KMS-11 (cell line): ENCODE data around the gene USP34.
"Not testable (repeated sequence)": the region's sequence is repeated elsewhere in the genome, so short reads cannot be mapped to it uniquely, and the experiment has no call there.

Source experiments
- H2AFZ ChIP-seq: fragments of 200-600 bp; sonication (generic); 2 replicates; pipeline ENCODE4 v1.6.1; 2016; ENCODE audit warnings: antibody characterized with exemption, mixed run types, low read depth
- H3K27ac ChIP-seq: fragments of 200-600 bp; sonication (generic); 2 replicates; pipeline ENCODE4 v1.6.1; 2016; ENCODE audit warnings: mild to moderate bottlenecking, mixed run types
- H3K27me3 ChIP-seq: fragments of 200-600 bp; sonication (generic); 2 replicates; pipeline ENCODE4 v1.6.1; 2017; ENCODE audit warnings: mild to moderate bottlenecking, low read depth, mixed run types, moderate library complexity; ENCODE audit not compliant: insufficient read depth
- H3K36me3 ChIP-seq: fragments of 200-600 bp; sonication (generic); 2 replicates; pipeline ENCODE4 v1.6.1; 2017; ENCODE audit warnings: mild to moderate bottlenecking, mixed run types; ENCODE audit not compliant: insufficient read depth
- H3K4me1 ChIP-seq: fragments of 200-600 bp; sonication (generic); 2 replicates; pipeline ENCODE4 v1.6.1; 2016; ENCODE audit warnings: mild to moderate bottlenecking, low read depth, mixed run types; ENCODE audit not compliant: poor library complexity, severe bottlenecking
- H3K4me2 ChIP-seq: fragments of 200-600 bp; sonication (generic); 2 replicates; pipeline ENCODE4 v1.7.0; 2016; ENCODE audit warnings: mild to moderate bottlenecking, mixed run types
- H3K4me3 ChIP-seq: fragments of 200-600 bp; sonication (generic); IDR thresholded peaks from 2 replicates; pipeline ENCODE4 v1.6.1; 2017; ENCODE audit warnings: low read depth, low read length, mixed read lengths; ENCODE audit not compliant: insufficient read depth
- H3K79me2 ChIP-seq: fragments of 200-600 bp; sonication (generic); 2 replicates; pipeline ENCODE4 v1.6.1; 2016; ENCODE audit warnings: low read depth, mixed run types; ENCODE audit not compliant: insufficient read depth
- H3K9ac ChIP-seq: fragments of 200-600 bp; sonication (generic); 2 replicates; pipeline ENCODE4 v1.6.1; 2016; ENCODE audit warnings: mild to moderate bottlenecking, mixed run types
- H4K20me1 ChIP-seq: fragments of 200-600 bp; sonication (generic); 2 replicates; pipeline ENCODE4 v1.6.1; 2016; ENCODE audit warnings: mild to moderate bottlenecking, mixed run types; ENCODE audit not compliant: insufficient read depth
- CTCF ChIP-seq: fragments of 200-600 bp; sonication (generic); conservative IDR thresholded peaks from 2 replicates; pipeline ENCODE4 v1.6.1; 2017; ENCODE audit warnings: low read depth, mild to moderate bottlenecking, antibody characterized with exemption, low read length, moderate library complexity, mixed read lengths

USP34 gene

GRCh38 chr2:61167579-61167978 lies 303.3 kb downstream of the USP34 start:
- no peak overlapping the region for H3K27ac ChIP-seq
- H3K27me3 ChIP-seq, result no peaks in the 10 kb centered on the region
- H3K4me3 ChIP-seq, result no peak overlapping the region
- no peak overlapping the region for H3K4me2 ChIP-seq
- TF ChIP-seq CTCF, result no peak
- no peak overlapping the region for H3K9ac ChIP-seq
- H3K79me2 ChIP-seq, result no peaks in the 10 kb centered on the region
- no peak overlapping the region for H2AFZ ChIP-seq
- no peaks in the 10 kb centered on the region for H3K36me3 ChIP-seq
- H3K4me1 ChIP-seq, result peaks cover 7% of the 10 kb centered on the region
- H4K20me1 ChIP-seq, result no peaks in the 10 kb centered on the region

- Histone ChIP-seq H3K79me2 (no peaks in the 10 kb centered on the region), H3K4me2 (no peak overlapping the region), H3K36me3 (no peaks in the 10 kb centered on the region), H4K20me1 (no peaks in the 10 kb centered on the region), H3K9ac (no peak overlapping the region), H3K27me3 (no peaks in the 10 kb centered on the region), H3K27ac (no peak overlapping the region), H3K4me1 (peaks cover 15% of the 10 kb centered on the region), H3K4me3 (no peak overlapping the region), H2AFZ (no peak overlapping the region)
- no peak for TF ChIP-seq CTCF
Observed at GRCh38 chr2:61165946-61166345, 304.9 kb downstream of the USP34 start.

- H3K4me2 ChIP-seq, H3K36me3 ChIP-seq, H3K79me2 ChIP-seq, H2AFZ ChIP-seq, H4K20me1 ChIP-seq, H3K4me3 ChIP-seq, H3K9ac ChIP-seq, H3K27ac ChIP-seq, H3K27me3 ChIP-seq: not testable (repeated sequence)
- H3K4me1 ChIP-seq, result peaks cover 15% of the 10 kb centered on the region
Observed at GRCh38 chr2:61165082-61165481, 305.8 kb downstream of the USP34 start.

GRCh38 chr2:61162721-61163120 lies 308.2 kb downstream of the USP34 start:
- Histone ChIP-seq H3K9ac (no peak overlapping the region), H3K4me3 (no peak overlapping the region), H4K20me1 (no peaks in the 10 kb centered on the region), H2AFZ (no peak overlapping the region; the same call in 1 of the 2 replicates), H3K27ac (peak overlapping the region; percentile 27; the same call in 1 of the 2 replicates), H3K79me2 (no peaks in the 10 kb centered on the region), H3K4me1 (peaks cover 15% of the 10 kb centered on the region), H3K27me3 (no peaks in the 10 kb centered on the region), H3K4me2 (peak overlapping the region; percentile 5; the same call in 1 of the 2 replicates), H3K36me3 (no peaks in the 10 kb centered on the region)
- TF ChIP-seq CTCF, result no peak

- H3K36me3 ChIP-seq, result no peaks in the 10 kb centered on the region
Observed at GRCh38 chr2:61161888-61162287, 309.0 kb downstream of the USP34 start, which contains the start of gene C2orf74. Gene C2orf74 (plus strand): TSS chr2:61162188. CDS start chr2:61162515, 327 bp downstream.

More at GRCh38 chr2:61161888-61162287, 309.0 kb downstream of the USP34 start, which contains the start of gene C2orf74:
- TF ChIP-seq CTCF, result no peak
- peak within 1 kb of the TSS; percentile 27; the same call in 1 of the 2 replicates for H3K27ac ChIP-seq
- no peaks in the 10 kb centered on the region for H4K20me1 ChIP-seq
- no peaks in the 10 kb centered on the region for H3K27me3 ChIP-seq
- no peak within 1 kb of the TSS; the same call in 1 of the 2 replicates for H2AFZ ChIP-seq
- peak within 1 kb of the TSS; percentile 5; the same call in 1 of the 2 replicates for H3K4me2 ChIP-seq
- no peak within 1 kb of the TSS for H3K9ac ChIP-seq
- H3K4me1 ChIP-seq, result peaks cover 15% of the 10 kb centered on the region
- H3K4me3 ChIP-seq, result no peak within 1 kb of the TSS
- no peaks in the 10 kb centered on the region for H3K79me2 ChIP-seq
